GM12874 (cell line): Measurements from ENCODE around the gene TRIM28.

Source experiments
- CTCF ChIP-seq: IDR thresholded peaks from 2 replicates; pipeline ENCODE4 v1.5.1; 2011; ENCODE audit warnings: low read depth, mild to moderate bottlenecking, control low read depth, low read length, moderate library complexity; ENCODE audit not compliant: insufficient read depth

Gene TRIM28

GRCh38 chr19:58543826-58544590, at the start of gene TRIM28:
Gene TRIM28, plus strand, starts transcription at chr19:58544064. Its CDS starts 694 bp downstream, at chr19:58544758.
- no peak for TF ChIP-seq CTCF

GRCh38 chr19:58497634-58498170, 46.2 kb upstream of the TRIM28 start:
- no peak for TF ChIP-seq CTCF

- TF ChIP-seq CTCF: no peak
These were observed 45.4 kb upstream of the TRIM28 start for GRCh38 chr19:58498316-58499020.

GRCh38 chr19:58499021-58499927, 44.6 kb upstream of the TRIM28 start:
- TF ChIP-seq CTCF: peak; percentile 29; the same call in 1 of the 2 replicates

- no peak for TF ChIP-seq CTCF
These were observed 43.6 kb upstream of the TRIM28 start for GRCh38 chr19:58500242-58500641.

- no peak for TF ChIP-seq CTCF
These were observed 34.2 kb upstream of the TRIM28 start for GRCh38 chr19:58509731-58510083.
